Prostate gland (tissue), 2 donors: ENCODE data around the gene GAL.

ENCODE experiments used
- POLR2A ChIP-seq: fragments of 450-650 bp; IDR thresholded peaks from one replicate; pipeline ENCODE4 v1.6.1; 2016; ENCODE audit warnings: antibody characterized with exemption, mild to moderate bottlenecking
- TF ChIP-seq, protein P1 (sequence below), 4 experiments: fragments of 200-600 bp in 2 of 4; fragments of 450-650 bp in 2 of 4; sonication (generic) in 2 of 4; IDR thresholded peaks; 1 replicate in 3 of 4; 2 replicates in 1 of 4; pipeline ENCODE4 v1.5.1; 2016 to 2019; ENCODE audit warnings: antibody characterized with exemption in 4 of 4, mild to moderate bottlenecking in 2 of 4, moderate library complexity in 2 of 4

DNA sequence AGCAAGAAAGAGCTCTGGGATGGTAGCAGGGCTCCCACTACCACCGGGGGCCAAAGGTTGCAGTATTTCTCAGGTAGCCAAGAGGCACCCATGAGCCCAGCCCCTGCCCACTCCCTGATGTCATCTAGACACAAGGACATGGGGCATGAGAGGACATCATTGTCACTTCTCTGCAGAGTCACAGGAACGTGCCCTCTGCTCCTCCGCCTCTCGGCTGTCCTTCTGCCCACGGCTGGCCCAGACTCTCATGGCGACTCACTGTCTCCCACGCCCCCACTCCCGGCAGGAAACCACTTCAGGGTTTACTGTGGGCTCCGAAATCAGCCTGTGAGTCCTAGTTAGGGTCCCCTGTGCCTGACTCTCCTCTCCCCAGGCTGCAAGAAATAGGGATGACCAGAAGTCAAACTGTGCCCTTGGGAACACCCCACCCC lies 1.8 kb upstream of the GAL start:
- TF ChIP-seq, protein P1, sequence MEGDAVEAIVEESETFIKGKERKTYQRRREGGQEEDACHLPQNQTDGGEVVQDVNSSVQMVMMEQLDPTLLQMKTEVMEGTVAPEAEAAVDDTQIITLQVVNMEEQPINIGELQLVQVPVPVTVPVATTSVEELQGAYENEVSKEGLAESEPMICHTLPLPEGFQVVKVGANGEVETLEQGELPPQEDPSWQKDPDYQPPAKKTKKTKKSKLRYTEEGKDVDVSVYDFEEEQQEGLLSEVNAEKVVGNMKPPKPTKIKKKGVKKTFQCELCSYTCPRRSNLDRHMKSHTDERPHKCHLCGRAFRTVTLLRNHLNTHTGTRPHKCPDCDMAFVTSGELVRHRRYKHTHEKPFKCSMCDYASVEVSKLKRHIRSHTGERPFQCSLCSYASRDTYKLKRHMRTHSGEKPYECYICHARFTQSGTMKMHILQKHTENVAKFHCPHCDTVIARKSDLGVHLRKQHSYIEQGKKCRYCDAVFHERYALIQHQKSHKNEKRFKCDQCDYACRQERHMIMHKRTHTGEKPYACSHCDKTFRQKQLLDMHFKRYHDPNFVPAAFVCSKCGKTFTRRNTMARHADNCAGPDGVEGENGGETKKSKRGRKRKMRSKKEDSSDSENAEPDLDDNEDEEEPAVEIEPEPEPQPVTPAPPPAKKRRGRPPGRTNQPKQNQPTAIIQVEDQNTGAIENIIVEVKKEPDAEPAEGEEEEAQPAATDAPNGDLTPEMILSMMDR (IDR thresholded peaks at IDR 0.05), result no peak
- TF ChIP-seq POLR2A, result no peak
